HTERT RPE-1 (cell line): ENCODE results near the gene ACSM3.
"Not testable (repeated sequence)": the region's sequence is repeated elsewhere in the genome, so short reads cannot be mapped to it uniquely, and the experiment has no call there.

Experiments
- in situ Hi-C: fragments of 300-500 bp; cut with MboI; formaldehyde crosslinking; loops from 4 replicates; pipeline ENCODE4 v1.14.3; 2020; ENCODE audit warnings: low sequenced_read_pairs

ACSM3 gene

GRCh38 chr16:20755799-20756198 is 8.0 kb upstream of the ACSM3 start:
- in situ Hi-C loops = not testable (repeated sequence)

- in situ Hi-C loops = no loop called here
Observed at GRCh38 chr16:20760346-20760745, 3.5 kb upstream of the ACSM3 start.

- in situ Hi-C loops = no loop called here
Observed at GRCh38 chr16:20761175-20761574, 2.6 kb upstream of the ACSM3 start.

- in situ Hi-C loops = no loop called here
Observed at GRCh38 chr16:20762404-20763123, 1.2 kb upstream of the ACSM3 start.

- in situ Hi-C loops = not testable (repeated sequence)
Observed at GRCh38 chr16:20764448-20764847, 634 bp downstream of the ACSM3 start.

GRCh38 chr16:20765732-20766131 is 1.9 kb downstream of the ACSM3 start:
- in situ Hi-C loops = no loop called here

GRCh38 chr16:20766294-20766693 is 2.5 kb downstream of the ACSM3 start:
- in situ Hi-C loops = no loop called here

GRCh38 chr16:20767577-20767976 is 3.8 kb downstream of the ACSM3 start:
- in situ Hi-C loops = no loop called here

GRCh38 chr16:20768121-20768520 is 4.3 kb downstream of the ACSM3 start:
- in situ Hi-C loops = no loop called here

- in situ Hi-C loops = no loop called here
Observed at GRCh38 chr16:20768818-20769217, 5.0 kb downstream of the ACSM3 start.

- in situ Hi-C loops = no loop called here
Observed at GRCh38 chr16:20773679-20774078, 9.9 kb downstream of the ACSM3 start.

- in situ Hi-C loops = no loop called here
Observed at GRCh38 chr16:20774703-20775362, 11.0 kb downstream of the ACSM3 start.

GRCh38 chr16:20781697-20782096 is 17.9 kb downstream of the ACSM3 start:
- in situ Hi-C loops = no loop called here

- in situ Hi-C loops = no loop called here
Observed at GRCh38 chr16:20782470-20782869, 18.7 kb downstream of the ACSM3 start.

GRCh38 chr16:20784204-20784603 is 20.4 kb downstream of the ACSM3 start:
- in situ Hi-C loops = no loop called here

GRCh38 chr16:20789130-20789529 is 25.3 kb downstream of the ACSM3 start:
- in situ Hi-C loops = no loop called here

GRCh38 chr16:20791923-20792612 is 28.3 kb downstream of the ACSM3 start:
- in situ Hi-C loops = no loop called here

GRCh38 chr16:20798364-20798763 is 34.5 kb downstream of the ACSM3 start:
- in situ Hi-C loops = no loop called here

GRCh38 chr16:20799599-20799998 is 35.8 kb downstream of the ACSM3 start:
- in situ Hi-C loops = no loop called here

GRCh38 chr16:20801278-20801677 is 37.5 kb downstream of the ACSM3 start:
- in situ Hi-C loops = no loop called here

GRCh38 chr16:20803192-20803560 is 39.4 kb downstream of the ACSM3 start:
- in situ Hi-C loops = no loop called here

- in situ Hi-C loops = no loop called here
Observed at GRCh38 chr16:20803561-20804214, 39.9 kb downstream of the ACSM3 start.
